Stimulated activated CD4-positive, alpha-beta T cell treated with anti-CD3 and anti-CD28 coated beads, Interleukin-1b, Interleukin-23, amount 100 ng/mL, for 24 hours (primary cell): ENCODE data around the gene LRP1B.

Experiments
- DNase-seq, 4 experiments: peaks; one replicate each; pipeline ENCODE4 v3.0.0-alpha.2; 2020; ENCODE audit warnings: low read depth in 4 of 4, low spot score in 1 of 4

The LRP1B gene

DNA sequence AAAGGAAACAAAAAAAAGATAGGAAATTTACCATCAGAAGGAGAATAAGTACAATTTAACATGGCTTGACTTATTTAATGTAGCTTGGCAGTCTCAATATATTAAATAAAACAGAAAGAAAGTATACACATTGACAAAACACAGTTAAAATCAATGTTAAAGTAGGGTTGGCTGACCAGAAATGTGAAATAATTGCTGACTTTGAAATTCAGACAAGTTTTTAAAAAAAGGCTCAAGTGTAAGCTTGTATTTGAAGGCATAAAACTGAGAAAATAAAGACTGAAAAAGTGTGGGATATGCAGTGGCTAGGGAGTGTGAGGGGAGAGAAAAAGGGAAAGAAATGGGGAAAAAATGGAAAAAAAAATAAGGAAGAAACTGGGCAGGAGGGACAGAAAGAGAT lies 665.8 kb downstream of the LRP1B start:
- DNase-seq: no peak

- no peak for DNase-seq
These were observed 672.5 kb downstream of the LRP1B start for GRCh38 chr2:141458351-141458750.

DNA sequence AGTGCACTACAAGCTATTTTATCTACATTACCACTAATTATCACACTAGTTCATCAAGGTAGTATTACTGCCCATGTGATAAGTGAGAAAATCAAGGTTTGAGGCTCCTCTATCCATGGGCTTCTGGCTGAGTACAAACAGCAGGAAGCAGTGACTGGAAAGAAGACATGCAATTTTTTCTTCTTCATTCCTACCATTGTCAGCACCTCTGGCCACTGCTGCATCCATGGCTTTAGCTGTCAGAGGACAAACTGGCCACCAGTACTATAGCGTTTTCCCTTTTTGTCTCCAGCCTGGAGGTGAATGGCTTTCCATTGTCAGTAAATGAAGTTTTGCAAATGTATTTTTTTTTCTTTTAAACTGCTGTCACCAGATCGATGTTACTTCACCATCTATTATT lies 674.9 kb downstream of the LRP1B start:
- DNase-seq: no peak

DNA sequence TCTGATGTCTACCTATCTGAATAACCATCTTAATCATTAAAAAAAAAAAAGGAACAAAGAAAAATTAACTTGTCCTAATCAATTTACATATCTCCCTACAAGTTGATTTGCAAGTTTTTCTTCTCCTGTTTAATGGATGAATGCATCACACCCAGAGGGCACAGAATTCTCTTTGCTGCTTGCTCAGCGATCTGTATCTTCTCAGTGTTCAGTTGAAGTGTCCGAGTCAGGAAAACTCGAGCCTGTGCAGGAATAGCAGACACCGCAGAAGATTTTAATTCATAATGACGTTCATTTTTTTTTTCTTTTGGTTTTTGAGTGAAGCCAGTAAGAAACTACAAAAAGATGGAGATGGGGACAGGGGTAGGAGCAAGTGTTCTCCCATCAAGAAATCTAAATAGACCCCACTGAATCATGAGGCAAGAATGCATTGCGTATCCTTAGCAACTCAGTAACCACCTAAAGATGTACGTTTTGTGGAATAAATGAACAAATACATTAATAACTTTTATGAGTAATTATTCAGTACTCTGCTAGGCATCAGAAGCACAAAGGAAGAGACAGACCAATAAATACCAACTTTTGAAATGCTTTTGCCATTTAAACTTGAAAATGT lies 675.5 kb downstream of the LRP1B start:
- DNase-seq: no peak

DNA sequence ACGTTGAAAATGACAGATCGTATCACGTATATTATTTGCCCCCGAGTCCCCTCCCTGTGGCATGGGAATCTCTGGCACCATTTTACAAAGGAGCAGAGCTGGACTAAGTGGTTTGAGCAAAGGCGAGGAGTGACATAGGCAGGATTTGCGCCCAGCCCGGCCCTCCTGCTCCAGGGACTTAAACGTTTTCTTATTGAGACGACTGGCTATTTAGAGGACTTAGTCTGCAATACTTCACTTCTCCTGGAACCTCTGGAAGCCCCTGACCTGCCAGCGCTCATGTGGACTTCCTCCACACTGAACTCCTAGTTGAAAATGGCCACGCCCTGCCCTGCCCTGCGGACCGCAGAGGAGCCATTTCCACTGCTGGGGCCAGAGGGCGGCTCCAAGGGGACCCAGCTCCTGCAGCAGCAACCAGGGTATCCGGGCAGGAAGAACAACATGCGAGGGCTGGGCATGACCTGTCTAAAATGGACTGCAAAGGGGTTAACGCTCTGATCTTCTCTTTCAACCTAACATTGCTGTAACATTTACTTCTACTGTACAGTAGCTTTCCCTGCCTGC lies 690.7 kb downstream of the LRP1B start:
- no peak for DNase-seq

DNA sequence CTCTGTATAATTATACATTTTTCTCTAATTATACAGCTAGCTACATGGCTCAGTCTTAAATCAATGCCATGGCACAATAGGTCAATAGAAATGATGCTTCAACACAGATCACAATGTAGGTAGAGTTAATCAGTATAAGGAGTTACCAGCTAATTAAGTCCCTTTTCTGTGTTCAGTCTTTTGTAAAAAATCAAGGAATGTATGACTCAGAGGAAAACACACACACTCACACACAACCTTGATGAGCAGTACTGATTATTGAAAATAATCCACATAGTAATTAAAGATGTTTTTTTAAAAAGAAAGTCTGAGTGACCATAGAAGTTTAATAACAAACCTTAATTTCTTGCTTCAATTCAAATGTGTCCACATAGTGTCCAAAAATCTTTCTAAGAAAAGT lies 691.3 kb downstream of the LRP1B start:
- no peak for DNase-seq

- DNase-seq: no peak
These were observed 692.3 kb downstream of the LRP1B start for GRCh38 chr2:141438536-141438935.

DNA sequence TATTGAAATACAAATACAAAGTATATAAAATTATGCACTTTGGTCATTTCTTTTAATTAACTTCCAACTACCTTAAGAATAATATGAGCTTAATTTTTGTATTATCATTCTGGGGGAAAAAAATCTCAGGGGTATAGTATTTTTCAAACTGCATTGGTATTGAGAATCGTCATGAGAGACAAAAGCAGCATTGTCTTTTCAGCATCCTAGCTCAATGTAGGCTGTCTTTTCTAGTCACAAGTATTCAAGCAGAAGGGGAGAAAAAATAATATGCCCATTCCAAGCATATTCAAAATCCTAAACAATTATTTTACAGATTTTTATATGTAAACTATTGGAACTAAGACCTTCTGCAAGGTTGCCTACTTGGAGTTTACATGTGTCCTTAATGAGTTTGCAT lies 693.3 kb downstream of the LRP1B start:
- DNase-seq: no peak

GRCh38 chr2:141423124-141423523 lies 707.7 kb downstream of the LRP1B start:
- no peak for DNase-seq

- DNase-seq: no peak
These were observed 713.5 kb downstream of the LRP1B start for GRCh38 chr2:141417246-141417797.

GRCh38 chr2:141411419-141411818 lies 719.4 kb downstream of the LRP1B start:
- DNase-seq: no peak

DNA sequence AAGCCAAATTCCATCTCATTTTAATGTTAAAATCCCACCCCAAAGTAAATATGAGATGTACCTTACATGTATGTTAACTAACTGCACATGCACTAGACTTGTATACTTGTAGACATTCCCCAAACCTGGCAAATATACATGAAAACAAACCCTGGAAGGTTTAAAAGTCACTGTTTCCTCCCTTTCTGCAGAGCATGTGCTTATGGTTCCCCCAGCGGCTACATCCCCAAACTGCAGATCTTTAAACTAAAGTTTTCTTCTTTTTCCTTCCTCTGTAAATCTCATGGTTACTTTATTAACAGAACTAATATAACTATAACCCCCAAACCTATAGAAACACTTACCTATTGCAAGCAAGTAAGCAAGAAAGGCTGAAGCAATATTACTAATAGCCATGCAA lies 731.5 kb downstream of the LRP1B start:
- no peak for DNase-seq

- DNase-seq: no peak
These were observed 737.6 kb downstream of the LRP1B start for GRCh38 chr2:141393214-141393545.

DNA sequence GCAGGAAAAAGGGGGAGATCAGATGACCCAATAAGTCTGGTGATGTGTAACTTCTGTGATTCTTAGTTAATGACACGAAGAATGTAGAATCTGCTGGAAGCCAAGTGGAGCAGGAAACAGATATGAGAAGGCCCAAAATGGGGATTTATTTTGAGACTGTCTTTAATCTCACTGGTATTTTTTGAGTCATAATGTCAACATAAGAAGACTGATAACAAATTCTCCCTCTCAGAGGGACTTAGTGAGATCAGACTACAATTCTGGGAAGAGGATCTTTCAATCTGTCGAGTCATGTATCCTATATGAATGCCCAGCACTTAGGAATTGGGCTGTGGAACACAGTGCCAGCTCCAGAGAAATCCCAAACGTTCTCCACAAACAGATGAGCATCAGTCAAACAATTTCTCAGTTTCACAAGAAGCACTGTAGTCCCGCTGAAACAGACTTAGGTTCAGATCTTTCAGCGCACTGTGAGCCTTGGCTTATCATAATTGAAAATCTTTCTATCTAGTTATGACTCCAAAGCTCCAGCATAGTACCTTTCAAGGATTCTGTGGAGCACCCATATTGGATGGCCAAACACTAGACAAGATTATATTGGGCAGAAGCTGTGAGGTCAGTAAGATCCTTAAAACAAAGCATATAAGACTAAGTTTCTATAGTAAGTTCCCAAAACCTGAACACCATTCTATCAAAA lies 738.2 kb downstream of the LRP1B start:
- DNase-seq: no peak

- DNase-seq: no peak
These were observed 744.6 kb downstream of the LRP1B start for GRCh38 chr2:141386168-141386567.

GRCh38 chr2:141384676-141385075 lies 746.1 kb downstream of the LRP1B start:
- no peak for DNase-seq

DNA sequence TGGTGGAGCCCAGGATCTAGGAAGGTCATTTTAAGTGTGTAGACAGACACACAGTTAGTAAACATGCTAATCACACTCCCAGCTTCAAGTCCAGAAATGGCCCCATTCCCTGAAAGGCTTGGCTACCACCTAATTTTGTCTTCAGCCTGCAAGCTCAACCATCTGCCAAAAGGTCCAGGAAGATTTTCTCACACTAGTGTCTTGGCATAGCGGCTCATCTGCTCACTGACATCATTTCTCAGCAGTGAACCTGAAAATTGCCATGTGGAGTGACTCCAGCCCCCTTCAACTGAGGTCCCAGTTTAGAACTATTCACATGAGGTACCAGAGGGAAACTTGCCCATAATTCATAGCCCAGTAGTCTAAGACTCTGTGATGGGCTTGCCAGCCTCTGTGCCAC lies 748.9 kb downstream of the LRP1B start:
- no peak for DNase-seq

DNA sequence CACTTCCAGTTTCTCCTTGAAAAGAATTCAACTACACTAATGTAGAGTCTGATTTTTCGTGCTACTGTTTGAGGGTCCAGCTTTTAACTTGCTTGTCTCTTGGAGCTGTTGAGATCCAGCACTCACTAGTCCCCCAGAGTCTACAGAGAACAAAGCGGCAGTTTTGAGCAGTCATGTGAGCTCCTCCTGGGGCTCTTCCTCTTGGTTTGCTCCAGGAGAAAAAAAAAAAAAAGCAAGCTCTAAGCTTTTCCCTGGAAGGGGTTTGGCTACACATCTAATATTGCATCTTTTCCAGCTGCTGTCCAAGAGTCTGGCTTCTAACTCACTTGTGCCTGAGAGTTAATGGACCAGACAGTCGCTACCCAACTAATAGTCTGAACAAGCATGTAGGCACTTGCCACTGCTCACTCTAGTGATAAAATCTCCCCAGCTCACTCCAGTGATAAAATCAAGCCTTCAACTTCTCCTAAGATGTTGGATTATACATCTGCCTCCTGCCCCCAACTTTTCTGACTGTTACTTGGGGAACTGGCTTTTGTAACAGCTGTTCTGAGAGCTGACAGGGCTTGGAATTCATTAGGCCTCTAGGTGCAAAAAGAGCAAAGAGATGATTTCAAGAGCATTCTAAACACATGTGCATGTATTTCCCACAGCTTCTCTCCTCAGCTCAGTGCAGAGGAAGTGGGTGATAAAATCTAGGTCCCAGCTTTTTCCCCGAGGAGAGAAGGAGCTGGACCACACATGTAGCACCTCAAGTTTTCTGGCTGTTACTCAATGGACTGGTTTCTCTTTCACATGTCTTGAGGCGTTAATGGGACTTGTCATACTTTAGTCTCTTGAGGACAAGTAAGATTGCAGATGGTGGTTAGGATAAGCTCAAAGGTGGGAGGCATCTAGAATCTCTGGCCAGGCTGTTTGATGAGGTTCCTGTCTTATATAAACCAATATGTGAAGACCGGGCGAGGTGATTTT lies 750.5 kb downstream of the LRP1B start:
- DNase-seq: no peak

GRCh38 chr2:141364821-141365220 lies 766.0 kb downstream of the LRP1B start:
- no peak for DNase-seq

GRCh38 chr2:141362311-141362710 lies 768.5 kb downstream of the LRP1B start:
- no peak for DNase-seq

- DNase-seq: no peak
These were observed 782.3 kb downstream of the LRP1B start for GRCh38 chr2:141348481-141348880.
